Measurements from ENCODE around the gene MRPL21. TPM values are rescaled to one million over a fixed set of nuclear protein-coding genes. Genes with fewer than 3 reads are reported as not detected.

MRPL21 gene
- total and polyA plus RNA-seq, 9 of the 15 experiments (the other 6 are each of a cell fraction or from before 2014, with no cell fraction given) = 196 to 618 (median 232) TPM

- TF ChIP-seq RFX7 (CRISPR knock-in tag; IDR thresholded peaks at IDR 0.05) = no peak
- no peak for TF ChIP-seq SFPQ (IDR thresholded peaks at IDR 0.05; ENCODE audit: low read depth, low read length)
- no peak for TF ChIP-seq ZNF324 (CRISPR knock-in tag; IDR thresholded peaks at IDR 0.05)
- TF ChIP-seq ZNF197 (CRISPR knock-in tag; IDR thresholded peaks at IDR 0.05; ENCODE audit: low read depth) = no peak
- 0 out of 2 replicates have a peak, but pooled peaks have one; percentile 41 for TF ChIP-seq NFE2 (IDR thresholded peaks at IDR 0.05; ENCODE audit: low read depth)
- peak; percentile 81; the same call in 1 of the 2 replicates for TF ChIP-seq ZZZ3 (IDR thresholded peaks at IDR 0.05)
- TF ChIP-seq SMARCA4 (IDR thresholded peaks at IDR 0.05) = no peak
- no peak for TF ChIP-seq HMBOX1 (IDR thresholded peaks at IDR 0.05)
- TF ChIP-seq ZNF449 (CRISPR knock-in tag; IDR thresholded peaks at IDR 0.05) = no peak
- 0 out of 2 replicates have a peak, but pooled peaks have one; percentile 52 for TF ChIP-seq THRB (CRISPR knock-in tag; conservative IDR thresholded peaks at IDR 0.05)
- TF ChIP-seq ZSCAN32 (CRISPR knock-in tag; IDR thresholded peaks at IDR 0.05) = no peak
- no peak; the same call in 1 of the 2 replicates for TF ChIP-seq ESRRB (CRISPR knock-in tag; IDR thresholded peaks at IDR 0.05; ENCODE audit: borderline replicate concordance)
- TF ChIP-seq GTF3C2 (IDR thresholded peaks at IDR 0.05; ENCODE audit: borderline replicate concordance, extremely low read depth, insufficient read length) = no peak
- no peak for TF ChIP-seq ARNT (IDR thresholded peaks at IDR 0.05)
- no peak for TF ChIP-seq SREBF1 (IDR thresholded peaks at IDR 0.05; ENCODE audit: borderline replicate concordance, low read depth, low read length)
- no peak for TF ChIP-seq ADNP (tag; IDR thresholded peaks at IDR 0.05)
- peak; percentile 75 for TF ChIP-seq NFIC (IDR thresholded peaks at IDR 0.05)
- no peak for TF ChIP-seq TRIM28 (IDR thresholded peaks at IDR 0.05)
- TF ChIP-seq GTF2F1 (IDR thresholded peaks at IDR 0.05; ENCODE audit: low read depth, low read length) = peak; percentile 81; the same call in 1 of the 2 replicates
Observed at GRCh38 chr11:68903288-68904247, at the start of gene MRPL21, which contains the start of gene IGHMBP2 (continued).

All from K562 (cell line).